T47D (cell line): ENCODE results near the gene BZW2.

Source experiments
- DNase-seq, 2 experiments: peaks; one replicate each; pipeline versions ENCODE4 v3.0.0 to v3.0.0-alpha.2; 2011 to 2012; ENCODE audit warnings: low read depth in 1 of 2, low spot score in 1 of 2
- JUND ChIP-seq: IDR thresholded peaks from 2 replicates; pipeline ENCODE4 v1.6.1; 2012; ENCODE audit warnings: low read depth
- in situ Hi-C: cut with HindIII; loops from 2 replicates; pipeline ENCODE4 v1.10.0; 2016; ENCODE audit warnings: low sequenced_read_pairs, low pct_unique_long_range_greater_than_20kb

The BZW2 gene

GRCh38 chr7:16695621-16696237, 49.7 kb downstream of the BZW2 start:
- peak; percentile 52 to 88 for DNase-seq
- no peak for TF ChIP-seq JUND
- in situ Hi-C loops: no loop called here

- no peak for DNase-seq
- in situ Hi-C loops: no loop called here
- no peak for TF ChIP-seq JUND
Observed at GRCh38 chr7:16697507-16698199, 51.7 kb downstream of the BZW2 start.

GRCh38 chr7:16698200-16698905, 52.4 kb downstream of the BZW2 start:
- DNase-seq: no peak
- no peak for TF ChIP-seq JUND
- in situ Hi-C loops: no loop called here

- no peak for TF ChIP-seq JUND
- in situ Hi-C loops: no loop called here
- DNase-seq: peak in 1 of 2 experiments; percentile 60
Observed at GRCh38 chr7:16702441-16702840, 56.5 kb downstream of the BZW2 start.

- no peak for DNase-seq
- in situ Hi-C loops: no loop called here
- TF ChIP-seq JUND: no peak
Observed at GRCh38 chr7:16708511-16708910, 62.5 kb downstream of the BZW2 start.

- in situ Hi-C loops: no loop called here
- DNase-seq: no peak
- no peak for TF ChIP-seq JUND
Observed at GRCh38 chr7:16708980-16709379, 63.0 kb downstream of the BZW2 start.

- no peak for DNase-seq
- TF ChIP-seq JUND: no peak
- in situ Hi-C loops: no loop called here
Observed at GRCh38 chr7:16710651-16711050, 64.7 kb downstream of the BZW2 start.

- in situ Hi-C loops: no loop called here
- DNase-seq: no peak
- no peak for TF ChIP-seq JUND
Observed at GRCh38 chr7:16711730-16712129, 65.7 kb downstream of the BZW2 start.

- no peak for TF ChIP-seq JUND
- in situ Hi-C loops: no loop called here
- no peak for DNase-seq
Observed at GRCh38 chr7:16712916-16713315, 66.9 kb downstream of the BZW2 start.

- no peak for DNase-seq
- in situ Hi-C loops: no loop called here
- TF ChIP-seq JUND: no peak
Observed at GRCh38 chr7:16715928-16716327, 69.9 kb downstream of the BZW2 start.

GRCh38 chr7:16718111-16718656, 72.2 kb downstream of the BZW2 start:
- in situ Hi-C loops: no loop called here
- no peak for DNase-seq
- TF ChIP-seq JUND: no peak

- no peak for TF ChIP-seq JUND
- in situ Hi-C loops: no loop called here
- DNase-seq: no peak
Observed at GRCh38 chr7:16719699-16720098, 73.7 kb downstream of the BZW2 start.

GRCh38 chr7:16721541-16721940, 75.6 kb downstream of the BZW2 start:
- in situ Hi-C loops: no loop called here
- TF ChIP-seq JUND: no peak
- no peak for DNase-seq

- in situ Hi-C loops: no loop called here
- TF ChIP-seq JUND: no peak
- DNase-seq: no peak
Observed at GRCh38 chr7:16724344-16724743, 78.4 kb downstream of the BZW2 start.
